ENCODE data around the gene SNX24.

SNX24 gene

DNA sequence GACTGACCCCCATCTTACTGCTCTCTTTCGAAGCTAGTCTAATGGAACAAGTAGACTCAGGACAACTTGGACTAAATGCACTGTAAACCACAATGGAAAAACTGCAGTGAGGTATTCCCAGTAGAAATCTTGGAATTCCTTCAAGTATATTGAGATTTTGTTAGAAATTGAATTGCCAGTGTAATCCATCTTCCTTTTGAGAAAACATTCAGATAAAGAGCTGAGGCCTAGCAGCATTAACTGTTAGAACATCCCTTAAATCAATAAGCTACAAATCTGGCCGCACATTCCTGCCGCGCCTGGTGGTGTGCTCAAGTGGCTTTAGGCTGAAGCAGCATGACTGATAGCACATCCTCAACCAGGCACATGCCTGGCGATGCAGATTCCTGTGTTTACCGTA, 161.8 kb downstream of the SNX24 start:
- no peak for TF ChIP-seq EZH2phosphoT487 (conservative IDR thresholded peaks at IDR 0.05; ENCODE audit: low read length)
- TF ChIP-seq, protein P1, sequence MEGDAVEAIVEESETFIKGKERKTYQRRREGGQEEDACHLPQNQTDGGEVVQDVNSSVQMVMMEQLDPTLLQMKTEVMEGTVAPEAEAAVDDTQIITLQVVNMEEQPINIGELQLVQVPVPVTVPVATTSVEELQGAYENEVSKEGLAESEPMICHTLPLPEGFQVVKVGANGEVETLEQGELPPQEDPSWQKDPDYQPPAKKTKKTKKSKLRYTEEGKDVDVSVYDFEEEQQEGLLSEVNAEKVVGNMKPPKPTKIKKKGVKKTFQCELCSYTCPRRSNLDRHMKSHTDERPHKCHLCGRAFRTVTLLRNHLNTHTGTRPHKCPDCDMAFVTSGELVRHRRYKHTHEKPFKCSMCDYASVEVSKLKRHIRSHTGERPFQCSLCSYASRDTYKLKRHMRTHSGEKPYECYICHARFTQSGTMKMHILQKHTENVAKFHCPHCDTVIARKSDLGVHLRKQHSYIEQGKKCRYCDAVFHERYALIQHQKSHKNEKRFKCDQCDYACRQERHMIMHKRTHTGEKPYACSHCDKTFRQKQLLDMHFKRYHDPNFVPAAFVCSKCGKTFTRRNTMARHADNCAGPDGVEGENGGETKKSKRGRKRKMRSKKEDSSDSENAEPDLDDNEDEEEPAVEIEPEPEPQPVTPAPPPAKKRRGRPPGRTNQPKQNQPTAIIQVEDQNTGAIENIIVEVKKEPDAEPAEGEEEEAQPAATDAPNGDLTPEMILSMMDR (IDR thresholded peaks at IDR 0.05; ENCODE audit: insufficient read depth, low read length, poor library complexity, severe bottlenecking), result no peak
- H3K4me3 ChIP-seq (ENCODE audit: insufficient read depth, low read length, poor library complexity, severe bottlenecking), result no peak overlapping the region
- no peaks in the 10 kb centered on the region for H3F3A ChIP-seq (ENCODE audit: insufficient read depth)
- H3K36me3 ChIP-seq (ENCODE audit: low read length), result no peaks in the 10 kb centered on the region
- H3K9me3 ChIP-seq (ENCODE audit: insufficient read depth, low read length), result no peaks in the 10 kb centered on the region
- no peak overlapping the region for H3K4me2 ChIP-seq (ENCODE audit: low read depth, low read length, poor library complexity, severe bottlenecking)
- H4K20me1 ChIP-seq (ENCODE audit: low read depth, low read length), result no peaks in the 10 kb centered on the region
- no peaks in the 10 kb centered on the region for H3K79me2 ChIP-seq (ENCODE audit: insufficient read depth, low read length)
- H3K9me2 ChIP-seq (replicated peaks; ENCODE audit: insufficient read depth, low read length), result no peaks in the 10 kb centered on the region
- no peak overlapping the region for H2AFZ ChIP-seq (ENCODE audit: low read depth, low read length, severe bottlenecking)
- no peak overlapping the region for H3K9ac ChIP-seq (ENCODE audit: low read length)
- H3K27ac ChIP-seq (ENCODE audit: low read depth, low read length), result no peak overlapping the region
- no peaks in the 10 kb centered on the region for H3K27me3 ChIP-seq (ENCODE audit: low read length)

DNA sequence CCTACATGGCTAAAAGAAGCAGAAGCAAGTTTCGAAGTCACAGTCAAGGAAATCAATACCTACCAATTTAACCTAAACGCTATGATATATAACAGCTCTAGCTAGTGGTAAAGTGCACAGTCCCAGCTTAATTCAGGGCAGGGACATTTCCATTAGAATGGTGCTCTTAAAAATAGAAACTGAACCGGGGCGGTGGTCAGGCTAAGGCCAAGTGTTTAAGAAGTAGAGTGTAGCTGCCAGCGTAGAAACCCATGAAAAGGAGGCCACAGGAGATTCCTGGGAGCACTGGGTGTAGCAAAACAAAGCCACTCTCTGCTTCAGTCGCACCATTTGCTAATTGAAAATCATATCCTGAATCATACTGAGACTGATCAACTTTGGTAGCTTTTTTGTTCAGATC, 162.3 kb downstream of the SNX24 start:
- no peaks in the 10 kb centered on the region for H4K20me1 ChIP-seq (ENCODE audit: low read depth, low read length)
- H3K27ac ChIP-seq (ENCODE audit: low read depth, low read length), result no peak overlapping the region
- H3K9me3 ChIP-seq (ENCODE audit: insufficient read depth, low read length), result no peaks in the 10 kb centered on the region
- TF ChIP-seq EZH2phosphoT487 (conservative IDR thresholded peaks at IDR 0.05; ENCODE audit: low read length), result no peak
- TF ChIP-seq, protein P1 (IDR thresholded peaks at IDR 0.05; ENCODE audit: insufficient read depth, low read length, poor library complexity, severe bottlenecking), result no peak
- no peaks in the 10 kb centered on the region for H3K79me2 ChIP-seq (ENCODE audit: insufficient read depth, low read length)
- H3K4me2 ChIP-seq (ENCODE audit: low read depth, low read length, poor library complexity, severe bottlenecking), result no peak overlapping the region
- H3K27me3 ChIP-seq (ENCODE audit: low read length), result no peaks in the 10 kb centered on the region
- no peak overlapping the region for H2AFZ ChIP-seq (ENCODE audit: low read depth, low read length, severe bottlenecking)
- no peaks in the 10 kb centered on the region for H3K9me2 ChIP-seq (replicated peaks; ENCODE audit: insufficient read depth, low read length)
- H3K36me3 ChIP-seq (ENCODE audit: low read length), result no peaks in the 10 kb centered on the region
- H3F3A ChIP-seq (ENCODE audit: insufficient read depth), result no peaks in the 10 kb centered on the region
- H3K9ac ChIP-seq (ENCODE audit: low read length), result no peak overlapping the region
- no peak overlapping the region for H3K4me3 ChIP-seq (ENCODE audit: insufficient read depth, low read length, poor library complexity, severe bottlenecking)

DNA sequence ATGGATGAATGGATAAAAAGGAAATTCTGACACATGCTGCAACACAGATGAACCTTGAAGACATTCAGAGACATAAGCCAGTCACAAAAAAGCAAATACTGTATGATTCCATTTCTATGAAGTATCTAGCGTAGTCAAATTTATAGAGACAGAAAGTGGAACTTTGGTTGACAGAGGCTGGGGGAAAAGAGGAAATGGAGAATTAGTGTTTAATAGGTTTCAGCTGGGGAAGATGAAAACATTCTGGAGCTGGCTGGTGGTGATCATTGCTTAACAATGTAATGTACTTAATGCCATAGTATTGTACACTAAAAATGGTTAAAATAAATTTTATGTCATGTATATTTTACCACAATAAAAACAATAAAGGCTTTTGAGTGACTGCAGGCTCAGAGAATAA, 166.9 kb downstream of the SNX24 start:
- no peaks in the 10 kb centered on the region for H3K27me3 ChIP-seq (ENCODE audit: low read length)
- no peak overlapping the region for H3K4me2 ChIP-seq (ENCODE audit: low read depth, low read length, poor library complexity, severe bottlenecking)
- no peak overlapping the region for H2AFZ ChIP-seq (ENCODE audit: low read depth, low read length, severe bottlenecking)
- TF ChIP-seq, protein P1 (IDR thresholded peaks at IDR 0.05; ENCODE audit: insufficient read depth, low read length, poor library complexity, severe bottlenecking), result no peak
- no peak for TF ChIP-seq EZH2phosphoT487 (conservative IDR thresholded peaks at IDR 0.05; ENCODE audit: low read length)
- no peaks in the 10 kb centered on the region for H4K20me1 ChIP-seq (ENCODE audit: low read depth, low read length)
- no peak overlapping the region for H3K27ac ChIP-seq (ENCODE audit: low read depth, low read length)
- no peaks in the 10 kb centered on the region for H3K9me2 ChIP-seq (replicated peaks; ENCODE audit: insufficient read depth, low read length)
- no peaks in the 10 kb centered on the region for H3K79me2 ChIP-seq (ENCODE audit: insufficient read depth, low read length)
- 0 out of 2 replicates have a peak, but pooled peaks cover 6% of the 10 kb centered on the region for H3K9me3 ChIP-seq (ENCODE audit: insufficient read depth, low read length)
- H3K36me3 ChIP-seq (ENCODE audit: low read length), result no peaks in the 10 kb centered on the region
- H3K4me3 ChIP-seq (ENCODE audit: insufficient read depth, low read length, poor library complexity, severe bottlenecking), result no peak overlapping the region
- no peak overlapping the region for H3K9ac ChIP-seq (ENCODE audit: low read length)
- no peaks in the 10 kb centered on the region for H3F3A ChIP-seq (ENCODE audit: insufficient read depth)

Data from SU-DHL-6 (cell line).